Effector memory CD4-positive, alpha-beta T cell (primary cell): ENCODE measurements around the gene SENP8.

Source experiments
- DNase-seq, 3 donors: peaks; one replicate each; pipeline ENCODE4 v3.0.0-alpha.2; 2020
- H3K27ac ChIP-seq: 2 replicates; pipeline ENCODE4 v1.7.0; 2013; ENCODE audit warnings: mild to moderate bottlenecking, low read length, moderate library complexity; ENCODE audit not compliant: insufficient read depth, poor library complexity, severe bottlenecking
- H3K27me3 ChIP-seq: replicated peaks from 2 replicates; pipeline ENCODE4 v1.7.0; 2013; ENCODE audit warnings: mild to moderate bottlenecking, low read length; ENCODE audit not compliant: insufficient read depth, control insufficient read depth, poor library complexity, severe bottlenecking
- H3K36me3 ChIP-seq: 2 replicates; pipeline ENCODE4 v1.7.0; 2013; ENCODE audit warnings: mild to moderate bottlenecking, low read length, moderate library complexity; ENCODE audit not compliant: control insufficient read depth, insufficient read depth
- H3K4me1 ChIP-seq: 2 replicates; pipeline ENCODE4 v1.7.0; 2013; ENCODE audit warnings: low read length, mild to moderate bottlenecking; ENCODE audit not compliant: control insufficient read depth, insufficient read depth, poor library complexity, severe bottlenecking
- H3K4me3 ChIP-seq: 2 replicates; pipeline ENCODE4 v1.7.0; 2013; ENCODE audit warnings: low read length, low read depth, mild to moderate bottlenecking; ENCODE audit not compliant: insufficient read depth, poor library complexity, severe bottlenecking
- H3K9me3 ChIP-seq: 2 replicates; pipeline ENCODE4 v1.7.0; 2013; ENCODE audit warnings: mild to moderate bottlenecking, low read length, moderate library complexity; ENCODE audit not compliant: control insufficient read depth

The SENP8 gene

DNA sequence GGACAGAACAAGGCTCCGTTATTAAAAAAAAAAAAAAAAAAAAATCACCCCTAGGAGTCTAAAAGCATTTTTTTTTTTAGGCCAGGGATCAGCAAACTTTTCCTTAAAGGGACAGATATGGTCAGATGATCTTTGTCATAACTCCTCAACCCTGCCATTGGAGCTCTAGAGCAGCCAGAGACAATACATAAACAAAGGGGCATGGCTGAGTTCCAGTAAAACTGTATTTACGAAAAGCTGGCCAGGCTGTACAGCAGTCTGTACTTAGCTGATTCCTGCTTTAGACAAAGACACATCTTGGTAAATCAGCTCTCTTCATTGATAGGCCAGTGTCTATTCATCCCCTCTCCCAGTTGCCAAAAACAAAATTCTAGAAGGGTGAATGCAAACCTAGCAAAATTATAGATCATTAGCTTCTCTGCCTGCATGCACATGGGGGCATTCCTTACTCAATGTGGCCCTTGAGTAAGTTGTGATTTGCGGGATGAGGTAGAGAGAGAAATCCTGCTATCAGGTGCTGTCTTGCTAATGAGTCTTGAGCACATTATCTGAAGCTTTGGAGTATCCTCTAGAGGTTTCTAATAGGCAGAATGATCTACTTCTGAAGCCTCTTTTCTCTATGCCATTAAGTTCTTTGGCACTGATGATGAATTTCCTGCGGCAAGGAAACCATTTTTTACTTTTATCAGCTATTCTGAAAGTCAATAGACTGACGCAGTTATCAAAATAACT, 35.2 kb downstream of the SENP8 start:
- H3K27ac ChIP-seq, result no peak overlapping the region
- H3K36me3 ChIP-seq, result no peaks in the 10 kb centered on the region
- no peaks in the 10 kb centered on the region for H3K9me3 ChIP-seq
- no peaks in the 10 kb centered on the region for H3K27me3 ChIP-seq
- DNase-seq, result no peak
- H3K4me1 ChIP-seq, result no peaks in the 10 kb centered on the region
- H3K4me3 ChIP-seq, result no peak overlapping the region

DNA sequence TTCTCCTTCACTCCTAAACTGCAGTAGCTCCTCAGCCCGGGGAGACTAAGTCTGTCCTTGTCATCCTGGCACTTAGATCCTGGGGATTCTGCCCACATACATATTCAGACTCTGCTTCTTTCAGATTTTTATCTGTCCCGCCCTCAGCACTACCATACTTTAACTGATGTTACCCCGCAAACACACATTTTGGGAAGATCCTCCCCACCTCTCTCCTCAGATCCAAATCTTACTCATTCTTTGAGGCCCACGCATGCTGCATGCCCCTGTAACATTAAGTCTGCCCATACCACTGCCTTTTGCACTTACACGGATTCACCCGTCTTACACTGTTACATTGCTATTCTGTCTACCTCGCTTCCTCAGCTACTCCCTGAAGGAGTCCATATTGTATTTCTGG, 36.1 kb downstream of the SENP8 start:
- Histone ChIP-seq H3K4me3 (no peak overlapping the region), H3K4me1 (no peaks in the 10 kb centered on the region), H3K9me3 (no peaks in the 10 kb centered on the region), H3K27me3 (no peaks in the 10 kb centered on the region), H3K27ac (no peak overlapping the region), H3K36me3 (no peaks in the 10 kb centered on the region)
- no peak for DNase-seq

DNA sequence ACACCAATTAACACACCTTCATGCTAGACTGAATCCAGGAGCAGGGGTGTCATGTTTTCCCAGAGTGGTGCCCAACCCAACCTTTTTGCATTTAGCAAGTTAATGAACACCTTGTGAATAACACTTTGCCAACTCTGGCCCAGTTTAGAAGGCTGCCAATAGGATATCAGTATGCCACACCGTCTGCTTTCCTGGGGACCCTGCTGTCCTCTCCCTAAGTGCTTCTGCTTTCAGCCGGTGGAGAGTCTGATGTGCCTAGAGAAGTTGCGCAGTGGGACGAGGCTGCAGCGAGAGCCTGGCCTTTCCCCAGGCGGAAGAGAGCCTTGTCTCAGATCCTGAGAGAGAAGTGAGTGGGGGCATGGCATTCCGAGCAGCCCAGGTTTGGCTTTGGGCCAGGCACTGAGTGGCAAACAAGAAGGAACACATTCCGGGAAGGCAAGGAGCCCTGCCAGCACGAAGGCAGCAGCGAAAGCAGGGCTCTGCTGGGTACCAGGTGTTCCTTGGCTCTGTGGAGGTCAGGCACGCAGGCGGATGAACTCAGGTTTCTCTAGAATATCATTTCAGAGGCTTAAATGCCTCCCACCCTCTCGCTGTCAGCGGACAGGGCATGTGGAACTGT, 36.9 kb downstream of the SENP8 start:
- no peaks in the 10 kb centered on the region for H3K27me3 ChIP-seq
- no peak overlapping the region for H3K27ac ChIP-seq
- DNase-seq, result no peak
- H3K4me1 ChIP-seq, result no peaks in the 10 kb centered on the region
- H3K9me3 ChIP-seq, result no peaks in the 10 kb centered on the region
- H3K36me3 ChIP-seq, result no peaks in the 10 kb centered on the region
- H3K4me3 ChIP-seq, result peak overlapping the region; percentile 44

DNA sequence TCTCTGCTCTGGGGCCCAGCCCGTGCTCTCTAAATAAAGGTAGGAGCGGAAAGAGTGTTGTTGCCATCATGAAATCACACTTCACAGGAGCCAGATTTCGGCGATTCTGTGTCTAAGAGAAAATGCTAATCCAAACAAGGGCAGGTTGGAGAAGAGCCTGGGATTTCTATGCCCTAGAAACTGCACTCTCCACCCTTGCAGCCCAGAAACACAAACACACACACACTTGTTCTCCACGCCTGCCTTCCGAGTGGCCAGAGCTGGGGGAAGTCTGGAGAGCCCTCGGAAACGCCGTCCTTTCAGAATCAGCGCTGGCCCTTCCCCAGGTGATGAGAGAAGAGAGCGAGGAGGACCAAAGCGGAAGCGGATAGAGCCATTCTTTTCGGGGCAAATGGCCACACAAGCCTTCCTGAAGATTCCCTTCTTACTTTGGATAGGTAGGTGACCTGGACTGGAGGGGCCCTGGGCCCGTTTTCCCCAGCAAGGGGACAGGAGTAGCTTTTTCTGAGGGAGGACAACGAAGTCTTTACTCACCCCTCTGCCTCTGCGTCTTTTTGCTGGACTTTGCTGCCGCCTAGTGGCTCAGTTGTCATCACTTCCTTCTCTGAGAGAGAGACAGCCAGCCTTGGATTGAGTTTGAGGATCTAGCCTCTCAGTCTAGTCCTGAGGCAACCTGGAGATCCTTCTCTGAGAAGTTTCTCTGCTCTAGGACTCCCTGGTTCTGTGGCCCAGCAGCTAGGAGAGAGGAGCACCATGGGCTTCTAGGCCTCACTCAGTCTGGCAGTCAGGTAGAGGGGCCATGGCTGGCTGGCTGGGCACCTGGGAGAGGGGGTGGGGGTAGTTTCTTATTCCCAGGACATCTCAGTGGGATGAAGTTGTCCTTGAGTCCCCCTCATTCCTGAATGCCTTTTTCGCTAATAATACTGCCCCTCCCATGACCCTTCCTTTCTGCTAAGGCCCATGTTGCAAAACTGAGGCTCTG, 37.7 kb downstream of the SENP8 start:
- Histone ChIP-seq H3K9me3 (no peaks in the 10 kb centered on the region), H3K4me3 (peak overlapping the region; percentile 44), H3K36me3 (no peaks in the 10 kb centered on the region), H3K4me1 (no peaks in the 10 kb centered on the region), H3K27ac (no peak overlapping the region), H3K27me3 (no peaks in the 10 kb centered on the region)
- DNase-seq, result peak; percentile 48 to 66 (median 54)

DNA sequence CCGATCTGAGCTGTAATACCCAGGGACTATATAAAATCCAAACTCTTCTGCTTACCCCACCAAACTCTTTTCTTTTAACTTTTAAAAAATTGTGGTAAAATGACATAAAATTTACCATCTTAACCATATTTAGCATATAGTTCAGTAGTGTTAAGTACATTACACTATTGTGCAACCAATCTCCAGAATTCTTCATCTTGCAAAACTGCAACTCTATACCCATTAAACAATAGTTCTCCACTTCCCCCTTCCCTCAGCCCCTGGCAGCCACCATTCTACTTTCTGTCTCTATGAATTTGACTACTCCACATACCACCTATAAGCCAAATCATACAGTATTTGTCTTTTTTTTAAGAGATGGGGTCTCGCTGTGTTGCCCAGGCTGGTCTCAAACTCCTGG, 38.7 kb downstream of the SENP8 start:
- no peaks in the 10 kb centered on the region for H3K27me3 ChIP-seq
- H3K4me3 ChIP-seq, result no peak overlapping the region
- H3K9me3 ChIP-seq, result no peaks in the 10 kb centered on the region
- H3K4me1 ChIP-seq, result no peaks in the 10 kb centered on the region
- H3K27ac ChIP-seq, result no peak overlapping the region
- H3K36me3 ChIP-seq, result no peaks in the 10 kb centered on the region
- no peak for DNase-seq

DNA sequence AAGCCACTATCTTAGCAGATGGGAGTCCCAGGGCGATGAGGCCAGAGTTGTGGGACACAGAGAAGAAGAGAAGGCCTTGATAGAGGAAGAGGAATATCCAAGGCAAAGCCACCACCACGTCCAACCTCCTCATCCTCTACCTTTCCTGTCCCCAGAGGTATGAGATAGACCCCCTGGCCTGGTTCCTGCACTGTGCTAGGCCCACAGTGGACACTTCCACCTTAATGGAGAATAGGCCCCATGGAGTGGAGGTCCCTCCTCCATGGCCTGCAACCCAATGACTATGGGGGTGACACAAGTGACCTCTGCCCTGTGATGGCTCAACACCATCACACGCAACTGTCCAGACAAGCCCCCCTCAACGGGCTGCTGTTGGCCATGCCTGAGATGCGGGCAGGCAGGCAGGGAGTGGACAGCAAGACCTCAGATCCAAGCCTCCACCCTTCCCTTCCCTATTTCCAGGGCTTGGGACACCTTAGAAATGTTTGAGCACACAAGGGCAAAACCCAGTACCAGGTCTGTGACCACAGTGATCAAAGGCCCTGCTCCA, 42.6 kb downstream of the SENP8 start:
- H3K27ac ChIP-seq, result no peak overlapping the region
- H3K27me3 ChIP-seq, result no peaks in the 10 kb centered on the region

DNA sequence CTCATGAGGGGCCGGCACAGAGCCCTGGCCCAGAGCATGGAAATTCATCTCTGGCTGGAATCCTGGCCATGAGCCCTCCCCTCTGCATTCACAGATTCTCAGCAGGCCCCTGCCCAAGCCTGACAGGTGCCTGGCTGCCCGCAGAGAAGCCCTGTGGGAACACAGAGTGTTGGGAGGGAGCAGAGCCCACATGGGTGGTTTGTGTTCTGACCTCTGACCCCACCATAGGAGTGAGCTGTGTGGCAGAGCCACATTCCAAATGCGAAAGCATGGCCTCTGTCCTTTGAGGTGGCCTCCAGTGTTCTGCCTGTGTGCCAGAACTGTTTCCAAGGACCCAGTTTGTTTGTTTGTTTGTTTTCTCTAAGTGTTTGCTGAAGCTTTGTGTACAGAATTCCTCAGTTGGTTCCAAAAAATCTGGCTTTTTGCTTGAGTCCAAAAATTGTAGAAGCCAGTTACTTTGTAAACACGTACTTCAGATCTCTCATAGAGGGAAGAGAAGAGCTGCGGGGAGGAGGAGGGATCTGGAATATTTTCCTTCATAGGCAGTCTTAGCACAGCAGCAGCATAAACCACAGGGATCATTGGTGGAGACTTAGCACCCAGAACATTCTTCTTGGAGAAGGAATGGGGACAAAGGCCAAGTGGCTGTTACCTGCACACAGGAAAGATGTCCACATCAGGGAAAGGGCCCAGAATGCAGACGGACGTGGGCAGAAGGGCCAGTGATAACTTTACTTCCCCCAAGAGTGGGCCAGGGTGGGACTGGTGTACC, 43.3 kb downstream of the SENP8 start:
- DNase-seq, result no peak
- H3K4me3 ChIP-seq, result no peak overlapping the region
- H3K9me3 ChIP-seq, result no peaks in the 10 kb centered on the region
- no peaks in the 10 kb centered on the region for H3K36me3 ChIP-seq
- no peak overlapping the region for H3K27ac ChIP-seq
- no peaks in the 10 kb centered on the region for H3K27me3 ChIP-seq
- H3K4me1 ChIP-seq, result no peaks in the 10 kb centered on the region

More for the DNA sequence above, 42.6 kb downstream of the SENP8 start:
- DNase-seq, result no peak
- Histone ChIP-seq H3K4me1 (no peaks in the 10 kb centered on the region), H3K36me3 (no peaks in the 10 kb centered on the region), H3K4me3 (no peak overlapping the region), H3K9me3 (no peaks in the 10 kb centered on the region)

DNA sequence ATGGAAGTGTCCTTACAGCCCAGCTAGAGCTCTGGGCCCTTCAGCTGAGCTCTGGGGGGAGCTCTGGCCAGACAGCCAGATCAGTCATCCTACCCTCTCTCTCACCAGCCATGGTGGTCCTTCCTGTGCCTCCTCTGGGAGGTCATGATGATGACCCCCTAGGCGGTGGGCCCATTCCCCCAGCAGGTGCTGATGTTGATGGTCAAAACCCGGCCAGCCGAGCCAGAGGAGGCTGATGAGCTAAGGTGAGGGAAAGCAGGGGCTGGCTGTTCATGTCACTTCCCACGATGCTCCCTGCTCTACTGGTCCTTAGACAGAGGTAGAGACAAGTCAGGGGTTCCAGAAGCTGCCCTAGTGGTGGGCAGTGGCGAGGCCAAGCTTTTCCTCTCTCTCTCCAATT, 44.4 kb downstream of the SENP8 start:
- no peaks in the 10 kb centered on the region for H3K9me3 ChIP-seq
- no peaks in the 10 kb centered on the region for H3K27me3 ChIP-seq
- H3K27ac ChIP-seq, result no peak overlapping the region
- H3K36me3 ChIP-seq, result no peaks in the 10 kb centered on the region
- no peaks in the 10 kb centered on the region for H3K4me1 ChIP-seq
- no peak overlapping the region for H3K4me3 ChIP-seq
- DNase-seq, result no peak

DNA sequence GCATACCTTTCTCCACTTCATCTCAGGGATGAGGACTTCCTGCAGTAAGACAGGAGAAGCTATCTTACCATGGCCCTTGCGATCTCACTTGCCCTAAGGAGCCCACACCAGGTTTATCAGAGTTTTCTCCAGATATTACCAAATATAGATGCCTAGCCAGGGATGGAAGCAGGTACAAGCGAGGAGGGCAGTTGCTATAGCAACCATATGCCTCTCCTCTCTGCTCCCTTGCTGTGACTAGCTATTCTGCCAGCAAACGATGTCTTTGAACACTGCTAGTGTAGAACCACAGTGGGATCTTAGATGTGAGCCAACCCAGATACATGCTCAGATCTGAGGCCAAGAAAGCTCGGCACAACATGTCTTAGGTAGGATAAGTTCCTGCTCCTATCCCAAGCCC, 45.5 kb downstream of the SENP8 start:
- Histone ChIP-seq H3K9me3 (no peaks in the 10 kb centered on the region), H3K4me3 (no peak overlapping the region)
- DNase-seq, result no peak

More for the DNA sequence above, 45.5 kb downstream of the SENP8 start:
- no peak overlapping the region for H3K27ac ChIP-seq
- peaks cover 5% of the 10 kb centered on the region for H3K4me1 ChIP-seq
- no peaks in the 10 kb centered on the region for H3K27me3 ChIP-seq
- no peaks in the 10 kb centered on the region for H3K36me3 ChIP-seq
